DMS79 treated with DMSO at 0.1 percent for 48 hours (cell line): ENCODE data around the gene BICD1.

Experiments used
- DNase-seq: peaks from one replicate; lab custom pipeline; 2025; lab: John Stamatoyannopoulos, UW

The BICD1 gene

DNA sequence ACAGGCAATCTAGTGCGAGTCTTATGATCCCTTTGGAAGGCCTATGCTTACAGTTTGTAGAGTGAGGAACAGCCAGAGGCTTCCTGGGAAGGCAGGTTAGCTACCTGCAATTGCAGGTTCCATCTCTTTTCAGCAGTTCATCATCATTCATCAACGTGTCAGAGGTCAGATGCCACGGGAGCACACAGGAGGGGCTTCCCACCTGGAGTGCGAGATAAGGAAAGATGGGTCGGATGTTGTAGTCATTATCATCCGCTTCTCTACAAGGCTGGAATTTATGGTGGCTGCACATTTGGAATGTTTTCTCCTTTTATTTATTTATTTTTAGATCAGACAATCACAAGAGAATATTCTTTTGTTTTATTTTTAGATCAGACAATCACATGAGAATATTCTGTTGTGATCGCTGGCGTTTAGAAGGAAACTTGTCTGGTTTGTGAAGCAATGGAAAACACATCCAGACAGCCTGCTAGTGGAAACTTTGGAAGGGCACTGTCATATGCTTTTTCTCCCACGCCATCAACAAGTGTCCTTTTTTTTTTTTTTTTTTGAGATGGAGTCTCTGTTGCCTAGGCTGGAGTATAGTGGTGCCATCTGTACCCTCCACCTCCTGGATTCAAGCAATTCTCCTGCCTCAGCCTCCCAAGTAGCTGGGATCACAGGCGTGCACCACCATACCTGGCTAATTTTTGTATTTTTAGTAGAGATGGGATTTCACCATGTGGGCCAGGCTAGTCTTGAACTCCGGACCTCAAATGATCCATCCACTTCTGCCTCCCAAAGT is 1.9 kb upstream of the BICD1 start:
- DNase-seq, result no peak

DNA sequence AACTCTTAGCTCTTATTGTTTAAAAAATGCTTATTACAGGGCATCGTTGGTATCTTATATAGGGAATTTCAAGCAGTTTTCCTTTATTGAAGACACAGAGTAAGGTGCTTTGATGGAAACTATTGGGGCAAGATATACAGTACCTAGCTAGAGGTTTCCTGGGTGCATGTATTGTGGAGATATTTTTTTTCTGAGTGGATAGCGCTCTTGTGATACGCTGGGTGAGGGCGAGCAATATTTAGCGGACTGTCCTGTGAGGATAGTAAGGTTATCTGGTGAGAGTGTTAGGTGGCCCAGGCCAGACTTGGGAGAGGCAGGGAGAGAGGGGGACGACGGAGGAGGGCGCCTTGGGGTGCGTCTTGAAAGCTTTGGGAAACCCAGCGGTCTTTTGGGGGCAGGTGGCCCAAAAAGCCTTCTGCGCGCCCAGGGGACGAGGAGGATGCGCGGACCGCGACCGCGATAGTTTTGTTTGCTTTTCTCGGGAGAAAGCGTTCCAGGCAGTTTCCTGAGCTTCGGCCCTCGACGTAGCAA is 596 bp upstream of the BICD1 start:
- DNase-seq, result no peak

DNA sequence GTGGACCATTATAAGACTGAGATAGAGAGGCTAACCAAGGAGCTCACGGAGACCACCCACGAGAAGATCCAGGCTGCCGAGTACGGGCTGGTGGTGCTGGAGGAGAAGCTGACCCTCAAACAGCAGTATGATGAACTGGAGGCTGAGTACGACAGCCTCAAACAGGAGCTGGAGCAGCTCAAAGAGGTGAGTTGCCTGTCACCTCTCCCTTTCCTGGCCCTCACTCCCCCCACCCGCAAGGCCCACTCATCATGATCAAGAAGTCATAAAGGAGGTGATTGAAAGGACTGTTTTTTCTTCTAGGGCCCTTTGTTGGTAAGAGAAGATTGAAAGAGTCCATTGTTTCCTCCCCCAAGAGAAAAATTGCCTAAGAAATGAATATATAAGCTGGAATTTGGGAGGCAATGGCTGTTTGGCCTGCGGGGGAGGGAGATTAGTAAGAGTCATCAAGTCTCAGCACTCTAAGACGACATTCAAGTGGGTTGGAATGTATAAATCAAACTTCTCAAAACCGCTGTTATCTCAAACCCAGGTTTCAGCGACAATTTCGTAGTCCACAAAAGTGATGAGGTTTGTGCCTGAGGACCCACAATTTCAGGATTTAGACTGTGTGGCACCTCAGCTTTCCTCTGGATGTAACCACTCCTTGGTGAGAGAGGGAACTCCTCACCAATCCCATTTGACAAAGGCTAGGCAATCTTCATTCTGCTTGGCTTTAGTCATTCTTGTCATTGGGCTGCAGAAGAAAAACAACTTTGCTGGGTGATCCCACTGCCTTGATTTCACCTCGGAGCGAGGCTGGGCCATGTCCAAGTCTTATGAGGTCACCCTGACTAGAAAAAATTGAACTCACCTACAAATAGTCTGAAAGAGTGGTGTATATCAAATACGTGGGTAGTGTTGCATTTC is 966 bp downstream of the BICD1 start:
- peak; percentile 54 for DNase-seq

DNA sequence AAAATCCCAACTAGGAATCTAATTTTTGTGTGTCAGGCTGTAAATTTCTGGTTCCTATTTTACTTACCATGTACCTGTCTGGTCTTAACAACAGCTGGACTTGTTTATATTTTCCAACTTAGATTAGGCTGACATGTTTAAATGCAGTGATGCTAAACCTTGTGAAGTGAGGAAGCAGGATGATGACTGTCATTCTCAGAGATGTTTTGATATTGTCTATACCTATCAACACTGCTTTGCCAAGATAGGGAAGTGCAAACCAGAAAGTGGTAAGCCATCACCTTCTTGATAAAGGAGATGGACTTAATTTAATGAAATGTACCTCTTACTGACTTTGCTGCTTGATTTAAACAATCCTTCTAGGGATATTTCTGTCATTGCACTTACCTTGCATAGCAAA is 2.1 kb downstream of the BICD1 start:
- DNase-seq, result no peak

DNA sequence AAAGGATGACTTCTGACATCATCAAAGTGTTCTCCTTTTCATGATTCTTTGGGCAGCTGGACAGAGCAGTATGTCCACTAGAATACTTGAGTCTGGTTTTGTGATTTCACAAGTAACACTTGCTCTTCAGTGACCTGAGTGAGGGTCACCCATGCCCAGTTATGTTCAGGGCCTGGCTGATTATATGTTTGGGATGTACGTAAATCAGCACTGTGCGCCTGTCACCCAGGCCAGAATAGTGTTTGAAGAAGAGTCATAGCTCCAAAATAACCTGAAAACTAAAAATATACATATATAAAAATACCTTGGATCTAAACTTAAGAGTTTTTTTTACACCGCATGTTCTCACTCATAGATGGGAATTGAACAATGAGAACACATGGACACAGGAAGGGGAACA is 3.8 kb downstream of the BICD1 start:
- no peak for DNase-seq

DNA sequence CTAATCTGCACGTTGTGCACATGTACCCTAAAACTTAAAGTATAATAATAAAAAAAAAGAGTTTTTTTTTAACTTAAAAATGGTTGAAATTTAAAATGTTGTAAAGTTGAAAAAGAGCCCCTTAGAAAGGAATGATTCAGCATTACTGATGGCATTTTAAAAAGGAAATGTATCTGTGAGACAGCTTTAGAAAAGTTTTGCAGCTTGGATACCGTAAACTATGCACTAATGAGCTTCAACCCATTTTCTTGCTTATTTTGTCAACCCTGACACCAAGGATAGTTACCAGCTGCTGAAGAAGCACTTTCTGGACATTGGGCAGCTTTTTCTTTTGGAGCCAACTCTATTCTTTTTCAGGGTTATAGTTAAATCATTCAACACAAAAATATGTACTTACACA is 4.3 kb downstream of the BICD1 start:
- DNase-seq, result no peak

DNA sequence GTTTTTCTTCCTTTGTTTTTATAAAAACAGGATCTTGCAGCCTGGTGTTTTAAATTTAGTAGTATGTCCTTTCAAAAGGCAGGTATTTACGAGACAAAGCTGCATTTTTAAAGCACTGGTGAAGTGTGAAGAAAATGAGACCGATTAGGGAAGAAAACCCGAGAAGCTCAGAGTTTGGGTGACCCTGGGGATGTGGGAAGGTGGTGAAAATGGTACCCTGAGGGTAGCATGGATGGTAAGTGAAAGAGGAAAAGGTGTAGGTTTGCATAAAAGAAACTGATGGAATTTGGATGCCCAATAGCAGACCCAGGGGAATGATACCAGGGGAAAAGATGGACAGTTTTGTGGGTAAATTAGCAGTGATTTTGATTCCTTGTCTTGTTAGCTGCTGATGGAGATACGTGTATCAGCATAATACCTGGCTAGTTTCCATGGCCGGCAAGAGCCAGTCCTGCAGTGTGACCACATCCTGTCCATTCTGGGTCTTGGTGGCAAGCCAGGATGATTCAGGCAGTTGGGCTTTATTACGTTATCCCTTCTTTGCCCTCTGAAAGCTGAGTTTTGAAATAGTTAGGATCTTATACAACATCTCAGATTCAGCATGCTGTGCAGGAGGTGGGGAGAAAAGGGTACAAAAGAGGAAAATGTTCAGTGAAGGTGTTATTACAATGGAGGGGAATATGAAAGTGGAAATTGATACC is 8.9 kb downstream of the BICD1 start:
- DNase-seq, result no peak

DNA sequence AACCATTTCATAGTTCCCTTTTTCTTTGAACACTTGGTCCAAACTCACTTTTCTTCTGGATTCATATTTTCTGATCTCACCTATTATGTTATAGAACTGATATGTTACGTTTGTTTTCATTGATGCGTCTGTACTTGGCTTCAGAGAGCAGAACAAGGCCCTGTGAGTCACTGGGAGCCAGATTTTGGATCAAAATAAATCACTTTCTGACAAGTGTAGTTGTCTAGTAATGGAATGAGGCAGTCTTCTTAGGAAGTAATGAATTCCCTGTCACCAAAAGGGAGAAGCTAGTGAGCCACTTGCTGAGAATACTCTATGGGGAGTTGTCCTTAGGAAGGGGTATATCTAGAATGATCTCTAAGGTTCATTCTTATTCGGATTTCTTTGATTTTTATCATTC is 10.2 kb downstream of the BICD1 start:
- no peak for DNase-seq

DNA sequence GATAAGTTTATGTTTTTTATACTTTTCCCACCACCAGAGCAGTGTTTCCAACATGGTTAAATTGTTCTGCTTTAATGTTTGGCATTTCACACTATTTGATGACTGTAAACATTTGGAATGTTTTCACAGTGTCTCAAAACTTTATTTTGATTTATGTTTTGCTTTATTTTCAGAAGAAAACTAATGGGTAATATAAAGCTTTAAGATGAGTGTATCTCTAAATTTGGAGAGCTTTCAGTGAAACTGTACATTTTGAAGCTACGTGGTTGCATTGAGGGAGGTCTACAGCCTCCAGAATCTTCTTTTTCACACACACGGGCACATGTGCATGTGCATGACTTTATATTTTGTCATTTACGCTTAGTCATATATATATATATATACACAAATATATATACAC is 10.7 kb downstream of the BICD1 start:
- no peak for DNase-seq

DNA sequence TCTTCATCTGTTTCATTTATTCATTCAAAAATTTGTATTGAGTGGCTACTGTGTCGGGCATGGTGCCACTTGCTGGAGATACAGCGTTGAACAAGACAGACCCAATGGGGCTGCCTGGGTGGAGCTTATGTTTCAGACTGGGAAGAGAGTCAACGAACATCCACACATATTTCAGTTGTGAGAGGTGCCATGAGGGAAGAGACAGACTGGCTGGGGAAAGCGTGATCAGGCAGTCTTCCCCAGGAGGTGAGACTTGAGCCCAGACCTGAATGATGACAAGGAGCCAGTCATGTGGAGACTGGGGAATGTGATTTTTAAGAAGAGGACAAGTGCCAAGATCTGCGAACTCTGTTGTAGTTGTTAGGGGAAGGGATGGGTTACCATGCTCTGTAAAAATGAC is 12.2 kb downstream of the BICD1 start:
- no peak for DNase-seq

DNA sequence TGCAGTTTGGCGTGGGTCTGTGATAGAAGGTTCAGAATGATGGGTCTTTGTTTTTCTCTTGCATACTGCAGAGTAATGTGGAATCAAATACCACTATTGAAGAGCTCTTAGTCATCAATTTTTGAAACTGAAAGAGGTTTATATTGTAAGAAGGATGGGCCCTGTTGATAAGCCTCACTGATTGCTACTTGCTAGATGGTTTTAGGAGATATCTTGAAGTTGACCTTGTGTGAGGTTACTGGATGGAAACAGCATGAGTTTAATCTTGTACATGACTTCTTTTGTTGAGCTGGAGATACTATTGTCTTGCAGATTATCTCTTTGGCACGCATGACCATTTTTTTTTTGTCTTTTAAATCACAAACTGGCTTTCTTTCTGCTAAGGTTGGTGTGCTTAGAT is 13.8 kb downstream of the BICD1 start:
- no peak for DNase-seq

DNA sequence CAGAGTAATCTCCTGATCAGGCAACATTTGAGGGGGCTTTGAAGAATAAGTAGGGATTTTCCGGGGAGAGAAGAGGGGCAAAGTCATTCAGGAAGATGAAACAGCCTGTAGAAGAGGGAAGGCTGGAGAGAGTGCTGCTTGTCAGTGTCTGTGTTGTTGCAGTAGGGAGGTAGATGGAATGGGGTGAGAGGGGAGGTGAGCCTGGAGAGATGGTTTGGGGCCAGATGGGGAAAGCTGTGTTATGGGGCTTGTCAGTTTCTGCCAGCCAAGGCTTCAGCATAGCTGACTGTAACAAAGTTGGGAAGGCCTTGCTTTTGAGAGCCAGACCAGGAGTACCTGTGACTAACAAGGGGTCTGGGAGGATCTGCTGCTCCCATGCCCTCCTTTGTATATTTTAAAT is 18.0 kb downstream of the BICD1 start:
- no peak for DNase-seq

DNA sequence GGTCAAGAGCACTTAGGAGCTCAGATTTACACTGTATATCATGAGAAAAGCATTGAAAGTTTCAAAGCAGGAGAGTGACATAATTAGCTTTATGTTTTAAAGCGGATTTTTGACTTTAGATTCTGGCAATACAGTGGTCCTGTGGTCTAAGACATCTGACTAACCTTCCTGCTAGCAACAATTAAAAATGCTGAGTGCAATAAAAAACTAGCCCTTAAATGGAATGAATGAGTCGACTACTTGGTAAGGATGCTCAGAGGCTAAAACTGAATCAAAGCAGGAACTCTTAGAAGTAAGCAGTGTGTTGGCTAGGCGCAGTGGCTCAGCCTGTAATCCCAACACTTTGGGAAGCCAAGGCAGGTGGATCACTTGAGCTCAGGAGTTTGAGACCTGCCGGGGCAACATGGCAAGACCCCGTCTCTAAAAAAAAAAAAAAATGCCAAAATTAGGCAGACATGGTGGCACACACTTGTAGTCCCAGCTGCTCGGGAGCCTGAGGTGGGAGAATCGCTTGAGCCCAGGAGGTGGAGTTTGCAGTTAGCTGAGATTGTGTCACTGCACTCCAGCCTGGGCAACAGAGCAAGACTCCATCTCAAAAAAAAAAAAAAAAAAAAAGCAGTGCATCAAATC is 18.9 kb downstream of the BICD1 start:
- DNase-seq, result peak; percentile 27

DNA sequence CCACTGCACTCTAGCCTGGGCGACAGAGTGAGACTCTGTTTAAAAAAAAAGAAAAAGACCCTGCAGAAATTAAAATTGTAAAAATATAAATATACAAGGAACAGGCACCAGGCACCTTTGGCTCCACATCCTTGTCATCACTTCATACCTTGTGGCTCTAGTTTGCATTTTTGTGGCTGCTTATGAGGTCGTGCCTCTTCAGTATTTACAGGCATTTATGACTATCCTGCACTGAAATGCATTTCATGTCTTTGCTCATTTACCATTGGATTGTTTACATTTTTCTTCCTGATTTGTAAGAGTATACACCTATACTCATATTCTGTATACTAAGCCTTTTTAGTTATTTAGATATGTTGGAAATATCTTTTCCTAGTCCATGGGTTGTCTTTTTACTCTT is 20.1 kb downstream of the BICD1 start:
- no peak for DNase-seq

DNA sequence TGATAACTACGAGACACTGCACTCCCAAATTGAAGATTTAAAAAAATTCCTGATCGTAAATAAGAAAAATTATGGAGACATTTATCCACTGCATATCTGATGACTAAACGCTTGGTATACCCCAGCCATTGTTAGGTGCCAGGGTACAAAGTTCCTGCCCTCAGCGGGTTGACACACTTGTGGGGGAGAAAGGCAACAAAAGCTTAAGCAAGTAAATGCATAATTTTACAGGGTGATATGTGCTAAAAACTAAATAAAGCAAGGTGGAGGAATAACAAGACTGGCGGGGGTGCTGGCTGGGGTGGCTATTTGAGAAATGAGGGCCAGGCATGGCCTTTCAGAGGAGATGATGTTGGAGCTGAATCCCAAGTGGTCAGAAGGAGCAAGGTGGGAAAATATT is 25.0 kb downstream of the BICD1 start:
- DNase-seq, result no peak

DNA sequence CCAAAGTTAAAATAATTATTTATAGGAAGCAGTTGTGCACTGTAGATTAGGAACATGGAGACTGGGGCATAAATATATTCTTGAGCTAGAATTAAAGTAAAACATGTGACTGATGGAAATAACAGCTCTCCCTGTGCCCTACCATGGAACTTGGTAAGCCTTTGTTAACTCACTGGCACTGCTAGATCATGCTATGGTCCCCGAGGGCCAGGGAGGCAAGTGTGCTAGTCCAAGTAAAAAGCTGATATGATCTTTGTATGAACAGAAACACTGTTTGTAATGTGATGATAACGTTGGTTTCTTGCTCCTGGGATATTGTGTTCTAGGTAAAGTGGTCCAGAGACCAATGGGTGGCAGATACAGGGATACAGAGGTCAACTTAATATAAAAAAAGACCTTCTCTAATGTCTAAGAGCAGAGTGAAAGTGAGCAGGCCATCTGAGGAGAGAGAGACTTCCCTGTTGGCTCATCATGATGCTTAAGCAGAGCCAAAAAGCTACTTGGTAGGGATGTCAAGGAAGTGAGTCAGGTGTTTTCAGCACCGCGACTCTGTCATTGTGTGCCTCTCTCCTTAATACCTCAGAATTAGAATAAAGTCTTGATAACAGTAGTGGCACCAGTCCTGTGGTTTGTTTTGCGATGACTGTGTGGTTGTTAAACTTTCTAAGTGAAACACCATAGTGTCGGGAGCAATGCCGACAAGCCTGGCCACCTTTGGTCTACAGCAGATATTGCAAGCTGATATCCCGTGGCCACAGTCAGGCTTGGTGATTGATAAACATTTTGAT is 27.6 kb downstream of the BICD1 start:
- DNase-seq, result no peak

DNA sequence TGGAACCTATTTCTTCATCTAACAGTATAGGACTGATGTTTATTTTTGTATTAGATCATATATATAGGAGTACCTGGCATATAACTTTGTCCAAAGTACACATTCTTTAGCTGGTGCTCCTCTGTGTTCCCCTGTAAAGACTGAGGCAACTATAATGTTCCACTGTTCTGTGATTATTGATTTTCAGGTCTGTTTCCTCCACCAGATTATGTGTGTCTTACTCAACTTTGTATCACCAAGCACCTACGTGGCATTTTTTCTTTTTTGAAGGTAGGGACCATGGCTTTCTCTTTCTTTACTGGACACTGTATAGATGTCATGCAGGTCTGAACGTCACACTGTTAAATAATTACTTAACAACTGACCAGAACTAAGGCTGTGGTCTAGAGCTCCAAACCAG is 29.3 kb downstream of the BICD1 start:
- DNase-seq, result no peak

DNA sequence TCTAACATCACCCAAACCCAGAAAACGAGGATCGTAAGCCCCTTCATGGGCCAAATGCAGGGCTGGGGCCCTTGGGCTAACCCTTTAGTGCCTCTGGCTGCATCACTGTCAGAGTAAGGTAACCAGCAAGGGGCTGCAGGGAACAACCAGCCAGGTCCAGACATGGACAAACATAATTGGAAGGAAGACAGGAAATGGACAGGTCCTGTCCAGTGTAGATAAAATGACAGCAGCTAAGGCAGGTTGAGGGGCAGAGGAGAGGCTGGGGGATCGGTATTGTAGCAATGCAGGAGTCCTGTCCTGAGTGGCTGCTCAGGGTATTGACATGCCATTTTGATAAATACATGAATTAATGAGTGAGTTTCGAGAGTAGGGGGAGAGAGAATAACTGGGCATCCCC is 29.8 kb downstream of the BICD1 start:
- no peak for DNase-seq

DNA sequence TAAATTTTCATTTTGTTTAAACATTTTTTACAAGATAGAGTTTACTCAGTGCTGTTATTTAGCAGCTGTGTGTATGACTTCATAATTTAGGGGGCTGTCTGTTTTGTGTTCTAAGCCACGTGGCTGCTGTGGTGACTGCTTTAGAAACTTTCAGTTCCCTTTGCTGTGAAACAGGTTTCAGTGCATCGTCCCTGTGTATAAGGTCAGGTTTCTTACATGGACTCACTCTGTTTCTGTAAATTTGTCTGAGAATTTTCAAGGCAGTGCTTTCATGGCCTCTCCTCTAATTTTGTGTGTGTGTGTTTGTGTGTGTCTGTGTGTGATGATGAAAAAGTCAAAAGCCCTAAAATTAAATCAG is 32.4 kb downstream of the BICD1 start:
- DNase-seq, result no peak

DNA sequence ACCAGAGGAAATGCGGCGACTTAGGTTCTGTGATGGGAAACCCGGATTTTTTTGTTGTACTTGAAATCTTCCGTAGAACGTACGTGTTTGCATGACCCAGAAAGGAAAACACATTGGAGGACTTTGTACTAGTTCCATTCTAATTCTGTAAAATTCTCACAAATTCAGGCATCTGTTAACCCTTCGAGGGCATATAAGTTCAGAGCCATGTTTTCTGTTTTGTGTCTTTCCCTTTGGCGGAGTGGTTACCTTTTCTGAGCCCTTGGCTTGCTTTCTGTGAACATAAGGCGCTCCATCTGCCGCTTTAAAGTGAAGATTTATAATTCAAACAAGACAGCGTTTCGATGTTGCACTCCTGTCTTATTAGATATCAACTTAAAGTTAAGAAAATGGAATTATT is 34.2 kb downstream of the BICD1 start:
- no peak for DNase-seq

DNA sequence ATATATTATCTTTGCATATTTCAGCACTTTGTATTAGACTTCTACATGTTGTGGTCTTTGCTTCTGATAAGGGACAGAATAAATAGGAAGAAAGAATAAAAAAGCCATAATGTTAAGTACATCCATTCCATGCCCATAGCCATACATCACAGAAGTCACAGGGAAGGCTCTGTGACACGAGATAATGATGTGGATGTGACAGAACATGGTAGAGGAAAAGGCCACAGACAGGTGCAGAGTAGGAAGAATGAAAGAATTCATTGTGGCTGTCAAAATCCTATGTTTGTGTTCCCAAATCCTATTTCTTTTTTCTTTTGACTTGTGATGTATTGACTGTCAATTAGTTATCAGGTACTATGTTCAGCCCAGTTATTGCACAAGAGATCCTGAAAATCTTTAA is 38.4 kb downstream of the BICD1 start:
- no peak for DNase-seq
